ENCODE results near the gene ACVR1.

DNA sequence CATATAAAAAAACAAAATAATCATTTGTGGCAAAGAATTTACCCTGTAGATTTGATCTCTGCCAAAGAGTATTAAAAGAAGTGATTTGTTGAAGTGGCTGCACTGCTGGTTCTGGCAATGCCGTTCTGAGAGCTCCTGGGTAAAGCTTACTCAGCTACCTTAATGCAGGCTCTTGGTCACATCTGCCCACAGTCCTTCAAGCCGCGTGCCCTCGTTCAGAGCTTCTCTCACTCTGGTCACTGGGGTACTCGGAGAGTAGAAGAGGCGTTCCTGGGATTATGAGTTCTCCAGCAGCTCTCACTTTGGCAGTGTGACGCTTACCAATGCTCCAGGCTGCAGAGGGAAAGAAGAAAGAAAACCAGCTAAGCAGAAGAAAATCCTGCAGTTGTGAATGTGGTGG, 57.9 kb downstream of the ACVR1 start:
- no peak for TF ChIP-seq POLR2A (IDR thresholded peaks at IDR 0.05)
- TF ChIP-seq, protein P1, sequence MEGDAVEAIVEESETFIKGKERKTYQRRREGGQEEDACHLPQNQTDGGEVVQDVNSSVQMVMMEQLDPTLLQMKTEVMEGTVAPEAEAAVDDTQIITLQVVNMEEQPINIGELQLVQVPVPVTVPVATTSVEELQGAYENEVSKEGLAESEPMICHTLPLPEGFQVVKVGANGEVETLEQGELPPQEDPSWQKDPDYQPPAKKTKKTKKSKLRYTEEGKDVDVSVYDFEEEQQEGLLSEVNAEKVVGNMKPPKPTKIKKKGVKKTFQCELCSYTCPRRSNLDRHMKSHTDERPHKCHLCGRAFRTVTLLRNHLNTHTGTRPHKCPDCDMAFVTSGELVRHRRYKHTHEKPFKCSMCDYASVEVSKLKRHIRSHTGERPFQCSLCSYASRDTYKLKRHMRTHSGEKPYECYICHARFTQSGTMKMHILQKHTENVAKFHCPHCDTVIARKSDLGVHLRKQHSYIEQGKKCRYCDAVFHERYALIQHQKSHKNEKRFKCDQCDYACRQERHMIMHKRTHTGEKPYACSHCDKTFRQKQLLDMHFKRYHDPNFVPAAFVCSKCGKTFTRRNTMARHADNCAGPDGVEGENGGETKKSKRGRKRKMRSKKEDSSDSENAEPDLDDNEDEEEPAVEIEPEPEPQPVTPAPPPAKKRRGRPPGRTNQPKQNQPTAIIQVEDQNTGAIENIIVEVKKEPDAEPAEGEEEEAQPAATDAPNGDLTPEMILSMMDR (IDR thresholded peaks at IDR 0.05) = no peak
- TF ChIP-seq EP300 (IDR thresholded peaks at IDR 0.05) = no peak
- no peak for TF ChIP-seq POLR2AphosphoS5 (IDR thresholded peaks at IDR 0.05)
